GM12878 (cell line): Measurements from ENCODE around the gene AANAT. TPM values are rescaled to one million over a fixed set of nuclear protein-coding genes. Genes with fewer than 3 reads are reported as not detected.
A peak's percentile ranks its signal among the peaks of the same experiment; 100 is the strongest.

Experiments
- ATAC-seq: fragments of 200-7000 bp; cut with Tn5 transposase; 3 replicates; pipeline ENCODE4 v1.9.1; 2020; ENCODE audit warnings: mild to moderate bottlenecking, moderate library complexity
- BruUV-seq: library from RNA; stranded (reverse); fragments of 400-500 nt; replicated peaks from 2 replicates; lab custom pipeline; 2021; lab: Mats Ljungman, UMichigan
- CTCF ChIA-PET: fragments of 300-600 bp; sonication (Branson Sonifier 250); formaldehyde crosslinking; extraction: SDS; loops from one replicate; lab custom pipeline; 2021; ENCODE audit warnings: inconsistent platforms; lab: Yijun Ruan, JAX
- POLR2A ChIA-PET: fragments of 350-600 bp; formaldehyde crosslinking; extraction: SDS; loops from one replicate; lab custom pipeline; 2021; ENCODE audit warnings: inconsistent platforms; lab: Charles Lee
- RAD21 ChIA-PET: fragments of 300-600 bp; sonication (Branson Sonifier 250); formaldehyde crosslinking; loops from one replicate; lab custom pipeline; 2023; ENCODE audit warnings: antibody characterized with exemption; ENCODE audit not compliant: unreplicated experiment; lab: Charles Lee
- SMC1A ChIA-PET: fragments of 300-600 bp; sonication (Branson Sonifier 250); formaldehyde crosslinking; loops from one replicate; lab custom pipeline; 2023; ENCODE audit not compliant: unreplicated experiment, uncharacterized antibody; lab: Charles Lee
- DNase-seq: peaks from one replicate; pipeline ENCODE4 v3.0.0-alpha.2; 2011; ENCODE audit warnings: low read depth, low spot score
- FAIRE-seq: peaks from 3 replicates; lab custom pipeline; 2011; peaks lifted over from hg19 to GRCh38; lab: Jason Lieb, UNC
- H2AFZ ChIP-seq: 2 replicates; pipeline ENCODE4 v1.6.0; 2011; ENCODE audit warnings: low read depth, low read length, control low read depth; ENCODE audit not compliant: control insufficient read depth
- H3K27ac ChIP-seq: 2 replicates; pipeline ENCODE4 v1.5.1; 2011; ENCODE audit warnings: control low read depth; ENCODE audit not compliant: control insufficient read depth, insufficient read depth
- H3K27me3 ChIP-seq, 2 experiments: replicated peaks in 1 of 2; 2 replicates each; pipeline versions ENCODE4 v1.6.0 to v1.6.1; 2011; ENCODE audit warnings: low read length in 1 of 2; ENCODE audit not compliant: control insufficient read depth in 2 of 2, insufficient read depth in 2 of 2
- H3K36me3 ChIP-seq, 2 experiments: 2 replicates each; pipeline ENCODE4 v1.5.1; 2011; ENCODE audit warnings: low read length in 1 of 2; ENCODE audit not compliant: control insufficient read depth in 2 of 2, insufficient read depth in 2 of 2
- H3K4me1 ChIP-seq: 2 replicates; pipeline ENCODE4 v1.6.1; 2011; ENCODE audit warnings: mild to moderate bottlenecking, low read length, moderate library complexity, mixed read lengths; ENCODE audit not compliant: control insufficient read depth, insufficient read depth
- H3K4me2 ChIP-seq: 2 replicates; pipeline ENCODE4 v1.6.0; 2011; ENCODE audit warnings: control low read depth; ENCODE audit not compliant: control insufficient read depth, insufficient read depth
- H3K4me3 ChIP-seq: fragments of 200-600 bp; sonication (generic); 2 replicates; pipeline ENCODE4 v1.5.1; 2016
- H3K79me2 ChIP-seq: 2 replicates; pipeline ENCODE4 v1.6.0; 2011; ENCODE audit warnings: low read length; ENCODE audit not compliant: control insufficient read depth, insufficient read depth
- H3K9ac ChIP-seq: 2 replicates; pipeline ENCODE4 v1.8.0; 2011; ENCODE audit warnings: low read length, control low read depth, mixed read lengths; ENCODE audit not compliant: control insufficient read depth, insufficient read depth
- H3K9me3 ChIP-seq: replicated peaks from 3 replicates; pipeline ENCODE4 v1.5.1; 2011; ENCODE audit warnings: mild to moderate bottlenecking, low read length; ENCODE audit not compliant: control insufficient read depth, insufficient read depth
- H4K20me1 ChIP-seq: 2 replicates; pipeline ENCODE4 v1.6.0; 2011; ENCODE audit not compliant: control insufficient read depth, insufficient read depth
- EP300 ChIP-seq, 2 experiments: fragments of 150-350 bp in 1 of 2; IDR thresholded peaks; 2 replicates each; pipeline ENCODE4 v1.6.1; 2011 to 2012; ENCODE audit warnings: low read depth in 2 of 2, low read length in 2 of 2, borderline replicate concordance in 1 of 2, improper control_type of control experiment in 1 of 2, inconsistent platforms in 1 of 2; ENCODE audit not compliant: control insufficient read depth in 1 of 2
- FOXK2 ChIP-seq: fragments of 450-650 bp; IDR thresholded peaks from 2 replicates; pipeline ENCODE4 v1.6.1; 2017; ENCODE audit warnings: mild to moderate bottlenecking, moderate library complexity
- HCFC1 ChIP-seq: fragments of 150-350 bp; IDR thresholded peaks from 2 replicates; pipeline ENCODE4 v1.6.1; 2014; ENCODE audit warnings: low read length
- MTA2 ChIP-seq: fragments of 450-650 bp; IDR thresholded peaks from 2 replicates; pipeline ENCODE4 v1.6.1; 2016; ENCODE audit warnings: low read depth, mild to moderate bottlenecking, moderate library complexity
- MYB ChIP-seq: fragments of 150-350 bp; IDR thresholded peaks from 2 replicates; pipeline ENCODE4 v1.6.1; 2014; ENCODE audit warnings: mild to moderate bottlenecking, low read depth, low read length, borderline replicate concordance
- MYC ChIP-seq: IDR thresholded peaks from 2 replicates; pipeline ENCODE4 v1.6.1; 2011; ENCODE audit warnings: mild to moderate bottlenecking, low read length, moderate library complexity, inconsistent platforms; ENCODE audit not compliant: insufficient read depth, insufficient replicate concordance, insufficient read length, severe bottlenecking
- NFIC ChIP-seq: IDR thresholded peaks from 2 replicates; pipeline ENCODE4 v1.6.1; 2012; ENCODE audit warnings: low read depth, mild to moderate bottlenecking, inconsistent platforms, low read length, moderate library complexity
- NR2C2 ChIP-seq: IDR thresholded peaks from 2 replicates; pipeline ENCODE4 v1.6.1; 2011; ENCODE audit warnings: borderline replicate concordance, low read depth; ENCODE audit not compliant: control insufficient read depth, insufficient read length
- POLR2AphosphoS5 ChIP-seq: IDR thresholded peaks from 2 replicates; pipeline ENCODE4 v1.6.1; 2011; ENCODE audit warnings: mild to moderate bottlenecking, low read length, inconsistent platforms
- RFX5 ChIP-seq: IDR thresholded peaks from 2 replicates; pipeline ENCODE4 v1.6.1; 2011; ENCODE audit warnings: low read depth, low read length, improper control_type of control experiment
- SMAD5 ChIP-seq: IDR thresholded peaks from 2 replicates; pipeline ENCODE4 v1.6.1; 2016; ENCODE audit warnings: antibody characterized with exemption, low read depth
- SMC3 ChIP-seq: IDR thresholded peaks from 2 replicates; pipeline ENCODE4 v1.6.1; 2011; ENCODE audit warnings: low read length, improper control_type of control experiment, borderline replicate concordance
- SPI1 ChIP-seq: IDR thresholded peaks from 2 replicates; pipeline ENCODE4 v1.6.1; 2011; ENCODE audit warnings: low read depth, mild to moderate bottlenecking, low read length, moderate library complexity, borderline replicate concordance; ENCODE audit not compliant: insufficient read depth
- SUZ12 ChIP-seq: fragments of 200-600 bp; sonication (generic); IDR thresholded peaks from one replicate; pipeline ENCODE4 v1.6.1; 2018; ENCODE audit warnings: antibody characterized with exemption, mild to moderate bottlenecking; ENCODE audit not compliant: unreplicated experiment
- ZSCAN29 ChIP-seq: fragments of 450-650 bp; IDR thresholded peaks from 2 replicates; pipeline ENCODE4 v1.6.1; 2017; ENCODE audit warnings: mild to moderate bottlenecking, moderate library complexity
- WGBS: methylation state at CpG from one replicate; pipeline ENCODE4 v1.1.6; 2016; ENCODE audit warnings: low lambda C conversion rate; ENCODE audit not compliant: insufficient replicate concordance, insufficient coverage; ENCODE audit errors: missing lambda C conversion rate; 5-methylcytosine and 5-hydroxymethylcytosine counted together
- in situ Hi-C: fragments of 300-500 bp; cut with MboI; formaldehyde crosslinking; loops from 9 replicates; pipeline ENCODE4 v1.14.3; 2018; ENCODE audit warnings: mixed read lengths
- intact Hi-C: fragments of 100-400 bp; cut with micrococcal nuclease; formaldehyde crosslinking; loops from one replicate; pipeline ENCODE4 v1.14.2; 2022; ENCODE audit not compliant: unreplicated experiment
- polyA plus RNA-seq, 11 experiments: library from polyadenylated mRNA; depleted of rRNA in 4 of 11; unstranded in 6 of 11; stranded (reverse) in 5 of 11; fragments of >200 nt; fragmentation: Nextera tagmentation in 4 of 11; fragmentation: Illumina TruSeq in 1 of 11; extraction: Ambion mirVana in 4 of 11; extraction: Trizol in 1 of 11; gene quantifications; 1 replicate in 1 of 11; 2 replicates in 10 of 11; pipeline versions ENCODE4 v1.2.1 to v1.2.3, GENCODE V29; 2011 to 2016; ENCODE audit warnings: inconsistent platforms in 2 of 11, missing spikeins in 2 of 11, low read depth in 1 of 11
- total RNA-seq, 4 experiments: library from RNA; depleted of rRNA in 3 of 4; stranded (reverse); fragments of >200 nt in 3 of 4; fragmentation: Illumina TruSeq in 1 of 4; extraction: Trizol in 1 of 4; gene quantifications; 2 replicates each; pipeline versions ENCODE4 v1.2.1 to v1.2.3, GENCODE V29; 2013 to 2021

Gene AANAT
- total and polyA plus RNA-seq, 10 of the 15 experiments (the other 5 are each of a cell fraction or from before 2014, with no cell fraction given) = 0.23 TPM; not detected in 9

DNA sequence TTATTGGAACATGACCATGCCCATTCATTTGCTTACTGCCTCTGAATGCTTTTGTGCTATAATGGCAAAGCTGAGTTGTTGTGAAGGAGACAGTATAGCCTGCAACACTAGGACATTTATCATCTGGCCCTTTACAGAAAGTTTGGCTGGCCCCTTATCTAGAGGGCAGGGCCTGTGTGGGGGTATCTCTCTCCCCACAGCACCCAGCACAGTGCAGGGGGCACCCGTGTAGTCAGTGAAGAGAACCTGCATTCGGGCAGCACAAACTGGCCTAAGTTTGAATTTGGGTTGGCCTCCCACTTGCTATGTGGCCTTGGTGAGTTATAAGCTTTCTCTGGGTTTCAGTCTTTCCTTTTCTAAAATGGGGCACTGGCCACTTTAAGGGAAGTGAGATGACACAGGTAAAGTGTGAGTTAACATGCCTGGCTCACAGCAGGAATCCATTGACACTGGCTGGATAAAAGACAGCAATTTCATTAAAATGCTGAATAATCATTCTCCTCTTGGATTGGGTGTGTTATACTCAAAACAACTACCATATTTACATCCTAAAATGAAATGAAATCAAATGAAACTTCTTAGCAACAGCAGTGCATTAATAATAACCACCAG lies 26.5 kb upstream of the AANAT start:
- H3K4me2 ChIP-seq = 0 out of 2 replicates have a peak overlapping the region, but pooled peaks have one; percentile 7
- H3K27ac ChIP-seq = peak overlapping the region; percentile 9; the same call in 1 of the 2 replicates
- in situ Hi-C loops (no loop called here), intact Hi-C loops (no loop called here)
- ChIA-PET SMC1A (no interaction called here), POLR2A (no interaction called here), CTCF (interaction anchor here (1.1 to 1.4 kb wide), 2 partner anchors 13 to 44 kb away, joined by 3 read pairs; no protein-coding TSS in a partner anchor), RAD21 (no interaction called here)
- 86% methylated on average over 2 of the region's 2 CpGs for WGBS
- no peaks in the 10 kb centered on the region for H4K20me1 ChIP-seq
- peaks cover 0 to 8% of the 10 kb centered on the region in 2 experiments; a peak in 2 of 4 replicates for H3K36me3 ChIP-seq
- no peaks in the 10 kb centered on the region for H3K9me3 ChIP-seq
- no peaks in the 10 kb centered on the region for H3K27me3 ChIP-seq
- peaks cover 52% of the 10 kb centered on the region for H3K4me1 ChIP-seq
- FAIRE-seq (no peak), DNase-seq (no peak), ATAC-seq (peak; percentile 51)
- no peak overlapping the region for H3K4me3 ChIP-seq
- H2AFZ ChIP-seq = no peak overlapping the region
- BruUV-seq = no TSS peak
- H3K9ac ChIP-seq = no peak overlapping the region
- peaks cover 66% of the 10 kb centered on the region for H3K79me2 ChIP-seq
- TF ChIP-seq SPI1 = peak; percentile 32; the same call in 1 of the 2 replicates
- TF ChIP-seq MYB = no peak
- no peak for TF ChIP-seq NFIC
- TF ChIP-seq SUZ12 = no peak

DNA sequence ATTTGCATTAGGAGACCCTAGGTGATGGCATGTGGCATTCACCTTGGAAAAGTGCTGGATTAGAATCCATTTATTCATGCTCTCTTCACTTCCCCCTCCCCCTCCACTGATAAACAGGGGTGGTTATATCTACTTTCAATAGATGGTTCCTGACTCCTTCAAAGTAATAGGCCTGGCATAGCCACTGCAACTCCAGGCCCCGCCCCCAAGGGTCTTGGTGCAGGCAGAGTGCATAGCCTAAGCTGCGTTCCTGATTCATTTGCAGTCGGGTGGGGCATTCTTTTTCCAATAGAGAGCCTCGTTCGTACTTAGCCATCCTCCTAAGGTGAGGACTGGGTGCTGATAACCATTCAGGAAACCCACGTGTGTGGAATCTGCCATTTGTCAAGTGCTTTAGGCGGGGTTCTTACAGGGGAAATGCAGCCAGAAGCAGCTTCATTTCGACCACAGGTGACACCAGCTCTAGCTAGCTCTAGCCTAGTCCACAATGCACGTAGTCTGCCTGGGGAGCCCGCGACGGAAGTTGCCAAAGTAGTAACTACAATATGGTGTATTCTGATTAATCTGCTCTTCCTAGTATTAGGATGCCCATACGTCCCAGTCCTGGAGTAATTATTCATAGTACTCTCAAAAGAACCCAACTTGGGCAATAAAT lies 25.6 kb upstream of the AANAT start:
- Histone ChIP-seq H3K4me3 (no peak overlapping the region), H2AFZ (no peak overlapping the region), H4K20me1 (no peaks in the 10 kb centered on the region), H3K79me2 (peaks cover 75% of the 10 kb centered on the region), H3K36me3 (peaks cover 0 to 8% of the 10 kb centered on the region in 2 experiments; a peak in 2 of 4 replicates), H3K4me2 (no peak overlapping the region), H3K27me3 (no peaks in the 10 kb centered on the region), H3K27ac (peak overlapping the region; percentile 41), H3K9me3 (no peaks in the 10 kb centered on the region), H3K9ac (no peak overlapping the region), H3K4me1 (peaks cover 58% of the 10 kb centered on the region)
- POLR2A ChIA-PET = no interaction called here
- intact Hi-C loops (no loop called here), in situ Hi-C loops (no loop called here)
- FAIRE-seq (no peak), ATAC-seq (no peak), DNase-seq (no peak)
- no TSS peak for BruUV-seq
- 95% methylated on average over 13 of the region's 13 CpGs for WGBS
- CTCF ChIA-PET = interaction anchor here (0.7 to 1.4 kb wide), 2 partner anchors 45 to 137 kb away, joined by 3 read pairs; no protein-coding TSS in a partner anchor
- SMC1A ChIA-PET = no interaction called here
- RAD21 ChIA-PET = no interaction called here
- TF ChIP-seq EP300 (IDR thresholded peaks at IDR 0.05; ENCODE audit: borderline replicate concordance in 1 of 2, control insufficient read depth in 1 of 2, low read depth in 2 of 2, low read length in 2 of 2) (no peak), MYC (no peak), FOXK2 (no peak), MTA2 (no peak), NR2C2 (no peak), POLR2AphosphoS5 (no peak), SMC3 (no peak), RFX5 (no peak), ZSCAN29 (no peak), SMAD5 (no peak), HCFC1 (no peak)
